AG04450 (cell line): ENCODE data around the gene PIWIL1. TPM values are rescaled to one million over a fixed set of nuclear protein-coding genes. Genes with fewer than 3 reads are reported as not detected.

Source experiments
- CTCF ChIA-PET: fragments of 300-600, 350-600 bp; formaldehyde crosslinking; extraction: SDS; loops from one replicate; lab custom pipeline; 2022; ENCODE audit warnings: antibody characterized with exemption, inconsistent platforms; lab: Charles Lee
- POLR2A ChIA-PET: fragments of 350-600 bp; formaldehyde crosslinking; extraction: SDS; loops from one replicate; lab custom pipeline; 2021; ENCODE audit warnings: antibody characterized with exemption, inconsistent platforms; lab: Yijun Ruan, JAX
- DNase-seq: peaks from one replicate; pipeline ENCODE4 v3.0.0-alpha.2; 2011; ENCODE audit warnings: low read depth, low spot score
- H3K27ac ChIP-seq: one replicate; pipeline ENCODE4 v1.5.1; 2012; ENCODE audit warnings: low read depth, low read length, control low read depth
- H3K27me3 ChIP-seq: one replicate; pipeline ENCODE4 v1.6.0; 2012; ENCODE audit warnings: low read length; ENCODE audit not compliant: control insufficient read depth, insufficient read depth
- H3K4me3 ChIP-seq: 2 replicates; pipeline ENCODE4 v1.5.1; 2011; ENCODE audit warnings: mild to moderate bottlenecking, low read depth, low read length, control low read depth
- H3K9me3 ChIP-seq: 2 replicates; pipeline ENCODE4 v1.5.1; 2012; ENCODE audit warnings: low read length; ENCODE audit not compliant: control insufficient read depth, insufficient read depth
- polyA plus RNA-seq: library from polyadenylated mRNA; depleted of rRNA; stranded (reverse); fragments of >200 nt; gene quantifications from 2 replicates; pipeline ENCODE4 v1.2.3, GENCODE V29; 2011
- TF ChIP-seq, protein P1 (sequence below): IDR thresholded peaks from 2 replicates; pipeline ENCODE4 v1.5.1; 2011; ENCODE audit warnings: low read depth, low read length, control low read depth, inconsistent platforms

The PIWIL1 gene
- polyA plus RNA-seq, 1 experiment: not detected

DNA sequence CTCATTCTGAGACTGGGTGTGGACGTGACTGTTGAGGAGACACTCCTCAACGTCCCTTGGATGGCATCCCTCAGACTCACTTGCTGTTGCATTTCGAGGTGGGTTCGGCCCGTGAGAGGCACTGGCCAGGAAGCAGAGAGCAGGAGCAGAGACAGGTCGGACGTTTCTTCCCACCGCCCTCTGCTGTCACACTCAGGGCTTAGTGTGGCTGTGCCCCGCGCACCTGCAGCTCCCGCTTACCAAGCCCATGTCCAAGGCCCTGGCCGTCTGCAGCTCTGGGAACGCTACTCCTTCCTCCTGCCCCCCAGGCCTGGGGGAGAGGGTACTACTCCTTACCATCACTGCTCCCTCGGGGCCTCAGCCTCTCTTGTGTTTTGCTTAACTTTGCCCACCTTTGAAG lies 29.8 kb upstream of the PIWIL1 start:
- no peak overlapping the region for H3K4me3 ChIP-seq
- H3K27me3 ChIP-seq: no peaks in the 10 kb centered on the region
- ChIA-PET CTCF (no interaction called here), POLR2A (no interaction called here)
- TF ChIP-seq, protein P1, sequence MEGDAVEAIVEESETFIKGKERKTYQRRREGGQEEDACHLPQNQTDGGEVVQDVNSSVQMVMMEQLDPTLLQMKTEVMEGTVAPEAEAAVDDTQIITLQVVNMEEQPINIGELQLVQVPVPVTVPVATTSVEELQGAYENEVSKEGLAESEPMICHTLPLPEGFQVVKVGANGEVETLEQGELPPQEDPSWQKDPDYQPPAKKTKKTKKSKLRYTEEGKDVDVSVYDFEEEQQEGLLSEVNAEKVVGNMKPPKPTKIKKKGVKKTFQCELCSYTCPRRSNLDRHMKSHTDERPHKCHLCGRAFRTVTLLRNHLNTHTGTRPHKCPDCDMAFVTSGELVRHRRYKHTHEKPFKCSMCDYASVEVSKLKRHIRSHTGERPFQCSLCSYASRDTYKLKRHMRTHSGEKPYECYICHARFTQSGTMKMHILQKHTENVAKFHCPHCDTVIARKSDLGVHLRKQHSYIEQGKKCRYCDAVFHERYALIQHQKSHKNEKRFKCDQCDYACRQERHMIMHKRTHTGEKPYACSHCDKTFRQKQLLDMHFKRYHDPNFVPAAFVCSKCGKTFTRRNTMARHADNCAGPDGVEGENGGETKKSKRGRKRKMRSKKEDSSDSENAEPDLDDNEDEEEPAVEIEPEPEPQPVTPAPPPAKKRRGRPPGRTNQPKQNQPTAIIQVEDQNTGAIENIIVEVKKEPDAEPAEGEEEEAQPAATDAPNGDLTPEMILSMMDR: no peak
- peaks cover 49% of the 10 kb centered on the region for H3K9me3 ChIP-seq
- DNase-seq: no peak
- no peak overlapping the region for H3K27ac ChIP-seq

DNA sequence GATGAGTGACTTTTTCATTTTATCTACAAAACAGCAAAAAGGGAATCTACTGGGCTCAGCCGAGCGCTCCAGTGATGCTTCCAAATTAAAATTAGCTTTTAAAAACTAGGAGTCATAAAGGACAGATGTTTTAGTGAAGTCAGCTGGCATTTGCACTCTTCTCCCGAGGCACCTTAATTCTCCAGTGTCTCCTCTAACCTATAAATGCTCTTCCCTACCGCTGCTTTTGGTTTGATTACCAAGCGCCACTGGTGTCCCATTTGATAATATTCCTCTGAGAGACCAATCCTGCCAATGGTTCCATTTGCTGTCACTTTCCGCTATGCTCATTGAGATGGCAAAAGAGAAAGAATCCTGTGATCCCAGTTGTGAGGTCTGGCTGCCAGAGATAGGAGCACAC lies 29.3 kb upstream of the PIWIL1 start:
- ChIA-PET CTCF (no interaction called here), POLR2A (no interaction called here)
- no peaks in the 10 kb centered on the region for H3K27me3 ChIP-seq
- TF ChIP-seq, protein P1: no peak
- H3K27ac ChIP-seq: no peak overlapping the region
- DNase-seq: no peak
- no peak overlapping the region for H3K4me3 ChIP-seq
- H3K9me3 ChIP-seq: peaks cover 49% of the 10 kb centered on the region

DNA sequence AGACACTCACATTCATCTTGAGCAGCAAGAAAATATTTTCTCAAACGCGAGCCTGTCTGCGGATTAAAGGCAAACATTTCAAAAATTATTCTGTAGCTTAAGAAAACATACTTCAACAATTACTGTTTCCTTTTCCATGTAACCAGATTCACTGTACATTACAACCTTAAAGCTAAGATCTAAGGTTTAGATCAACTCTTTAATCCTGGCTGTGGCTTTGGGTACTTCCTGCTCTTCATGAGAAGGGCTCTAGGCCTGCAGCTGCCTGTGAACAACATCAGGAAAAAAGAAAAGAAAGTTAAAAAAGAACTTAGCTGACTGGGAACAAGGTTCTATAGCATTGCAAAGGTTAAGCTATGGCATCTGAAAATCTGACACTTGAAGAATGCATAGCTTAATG lies 21.4 kb upstream of the PIWIL1 start:
- TF ChIP-seq, protein P1: no peak
- CTCF ChIA-PET: no interaction called here
- no peak overlapping the region for H3K27ac ChIP-seq
- peaks cover 44% of the 10 kb centered on the region for H3K9me3 ChIP-seq
- POLR2A ChIA-PET: no interaction called here
- no peak overlapping the region for H3K4me3 ChIP-seq
- no peaks in the 10 kb centered on the region for H3K27me3 ChIP-seq
- DNase-seq: no peak

DNA sequence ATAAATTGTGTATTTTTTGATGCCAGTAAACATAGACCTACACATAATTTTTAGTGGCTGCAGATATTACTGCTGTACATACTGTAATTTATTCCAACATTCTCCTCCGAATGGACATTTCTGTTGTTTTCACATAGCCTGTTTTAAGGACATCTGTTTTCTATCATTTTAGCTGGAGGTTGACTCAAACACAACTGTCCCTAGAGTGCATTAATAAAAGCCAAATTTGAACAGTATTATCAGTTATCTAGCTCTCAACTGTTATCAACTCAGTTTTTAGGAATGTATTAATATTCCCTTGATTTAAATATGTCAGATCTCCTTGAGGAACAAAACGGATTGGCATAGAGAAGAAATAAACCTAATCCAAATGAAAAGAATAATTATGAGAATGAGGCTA lies 17.2 kb upstream of the PIWIL1 start:
- no peak for DNase-seq
- Histone ChIP-seq H3K9me3 (peaks cover 28% of the 10 kb centered on the region), H3K4me3 (no peak overlapping the region), H3K27ac (no peak overlapping the region), H3K27me3 (no peaks in the 10 kb centered on the region)
- TF ChIP-seq, protein P1: no peak
- ChIA-PET CTCF (no interaction called here), POLR2A (no interaction called here)

DNA sequence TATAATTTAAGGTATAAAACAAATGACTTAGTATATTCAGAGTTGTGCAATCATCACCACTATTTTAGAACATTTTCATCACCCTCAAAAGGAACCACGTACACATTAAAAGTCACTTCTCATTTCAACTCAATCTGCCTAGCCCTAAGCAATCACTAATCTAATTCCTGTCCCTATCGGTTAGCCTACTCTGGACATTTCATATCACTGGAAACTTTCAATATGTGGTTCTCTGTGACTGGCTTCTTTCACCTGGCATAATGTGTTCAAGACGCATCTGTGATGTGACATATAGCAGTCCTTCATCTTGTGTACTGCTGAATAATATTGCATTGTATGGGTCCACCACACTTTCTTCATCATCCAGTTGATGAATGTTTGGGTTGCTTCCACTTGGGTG lies 15.4 kb upstream of the PIWIL1 start:
- Histone ChIP-seq H3K27ac (no peak overlapping the region), H3K27me3 (no peaks in the 10 kb centered on the region), H3K4me3 (no peak overlapping the region), H3K9me3 (peaks cover 26% of the 10 kb centered on the region)
- CTCF ChIA-PET: no interaction called here
- POLR2A ChIA-PET: no interaction called here
- DNase-seq: no peak
- TF ChIP-seq, protein P1: no peak
